HEK293T (cell line): Measurements from ENCODE around the gene VILL.

Experiments
- BHLHE40 ChIP-seq: fragments of 450-650 bp; IDR thresholded peaks from 2 replicates; pipeline ENCODE4 v1.6.1; 2016; ENCODE audit warnings: mild to moderate bottlenecking, moderate library complexity, borderline replicate concordance
- CTBP1 ChIP-seq: fragments of 450-650 bp; IDR thresholded peaks from 2 replicates; pipeline ENCODE4 v1.6.1; 2016; ENCODE audit warnings: borderline replicate concordance
- ELF4 ChIP-seq: fragments of 450-650 bp; IDR thresholded peaks from 2 replicates; pipeline ENCODE4 v1.6.1; 2017; ENCODE audit warnings: antibody characterized with exemption
- FOXA1 ChIP-seq: fragments of 450-650 bp; IDR thresholded peaks from 2 replicates; pipeline ENCODE4 v1.6.1; 2016; ENCODE audit warnings: mild to moderate bottlenecking
- FOXK2 ChIP-seq: fragments of 450-650 bp; IDR thresholded peaks from 2 replicates; pipeline ENCODE4 v1.6.1; 2016; ENCODE audit warnings: mild to moderate bottlenecking
- FOXM1 ChIP-seq: fragments of 450-650 bp; IDR thresholded peaks from 2 replicates; pipeline ENCODE4 v1.6.1; 2017; ENCODE audit warnings: mild to moderate bottlenecking, borderline replicate concordance
- HDGF ChIP-seq: fragments of 450-650 bp; IDR thresholded peaks from 2 replicates; pipeline ENCODE4 v1.6.1; 2017; ENCODE audit warnings: antibody characterized with exemption, borderline replicate concordance
- L3MBTL2 ChIP-seq: fragments of 450-650 bp; conservative IDR thresholded peaks from 2 replicates; pipeline ENCODE4 v1.6.1; 2016; ENCODE audit warnings: mild to moderate bottlenecking
- NFRKB ChIP-seq: fragments of 450-650 bp; IDR thresholded peaks from 2 replicates; pipeline ENCODE4 v1.6.1; 2016; ENCODE audit warnings: mild to moderate bottlenecking, moderate library complexity
- SP1 ChIP-seq: fragments of 450-650 bp; IDR thresholded peaks from 2 replicates; pipeline ENCODE4 v1.6.1; 2017
- SUZ12 ChIP-seq: fragments of 450-650 bp; IDR thresholded peaks from 2 replicates; pipeline ENCODE4 v1.6.1; 2016; ENCODE audit warnings: mild to moderate bottlenecking
- TARDBP ChIP-seq: fragments of 450-650 bp; IDR thresholded peaks from 2 replicates; pipeline ENCODE4 v1.6.1; 2016
- ZNF384 ChIP-seq: fragments of 450-650 bp; IDR thresholded peaks from 2 replicates; pipeline ENCODE4 v1.6.1; 2016

DNA sequence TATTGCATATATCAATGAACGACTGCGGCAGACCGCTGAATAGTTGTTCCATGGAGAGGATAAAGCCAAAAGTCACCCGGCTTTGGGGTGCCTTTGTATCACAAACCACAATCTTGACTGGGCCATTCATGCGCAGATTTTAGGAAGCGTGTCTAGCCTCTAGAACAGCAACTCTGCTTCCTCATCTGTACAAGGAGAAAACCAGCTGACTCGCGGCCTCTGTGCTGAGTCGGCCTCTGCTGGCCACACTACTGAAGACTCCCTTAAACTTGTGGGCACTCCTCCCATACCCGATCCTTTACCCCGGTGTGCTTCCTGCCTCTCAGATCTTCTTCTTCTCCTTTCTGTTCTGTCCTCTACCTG lies 49.3 kb downstream of the VILL start:
- TF ChIP-seq BHLHE40, result no peak
- no peak for TF ChIP-seq FOXM1
- TF ChIP-seq CTBP1, result no peak
- TF ChIP-seq SUZ12, result no peak
- TF ChIP-seq ELF4, result no peak
- TF ChIP-seq HDGF, result no peak
- no peak for TF ChIP-seq FOXK2
- TF ChIP-seq SP1, result no peak
- TF ChIP-seq NFRKB, result no peak
- no peak for TF ChIP-seq L3MBTL2
- TF ChIP-seq FOXA1, result no peak
- no peak for TF ChIP-seq TARDBP
- TF ChIP-seq ZNF384, result no peak
